ENCODE measurements around the gene FOXJ3.

The FOXJ3 gene

GRCh38 chr1:42305639-42306038, 29.4 kb downstream of the FOXJ3 start:
- Mint-ChIP-seq H3K9me3 (peaks cover 18% of the 10 kb centered on the region), H3K27me3 (no peaks in the 10 kb centered on the region), H3K4me3 (no peak overlapping the region), H3K4me1 (peaks cover 17% of the 10 kb centered on the region), H3K27ac (no peak overlapping the region), H3K36me3 (ENCODE audit: low read depth) (peaks cover 51% of the 10 kb centered on the region)
- no peak for ATAC-seq
- DNase-seq = no peak

- DNase-seq (no peak), ATAC-seq (no peak)
- H3K27me3 Mint-ChIP-seq = no peaks in the 10 kb centered on the region
- H3K4me3 Mint-ChIP-seq = no peak overlapping the region
- peaks cover 28% of the 10 kb centered on the region for H3K4me1 Mint-ChIP-seq
- peaks cover 36% of the 10 kb centered on the region for H3K9me3 Mint-ChIP-seq
- H3K36me3 Mint-ChIP-seq (ENCODE audit: low read depth) = peaks cover 67% of the 10 kb centered on the region
- no peak overlapping the region for H3K27ac Mint-ChIP-seq
These were observed 33.0 kb downstream of the FOXJ3 start for GRCh38 chr1:42302034-42302433.

GRCh38 chr1:42298520-42298919, 36.5 kb downstream of the FOXJ3 start:
- no peak overlapping the region for H3K27ac Mint-ChIP-seq
- peaks cover 28% of the 10 kb centered on the region for H3K9me3 Mint-ChIP-seq
- H3K4me1 Mint-ChIP-seq = peaks cover 27% of the 10 kb centered on the region
- H3K27me3 Mint-ChIP-seq = no peaks in the 10 kb centered on the region
- H3K36me3 Mint-ChIP-seq (ENCODE audit: low read depth) = peaks cover 65% of the 10 kb centered on the region
- H3K4me3 Mint-ChIP-seq = no peak overlapping the region
- no peak for DNase-seq
- ATAC-seq = no peak

GRCh38 chr1:42295816-42296215, 39.2 kb downstream of the FOXJ3 start:
- Mint-ChIP-seq H3K4me1 (peaks cover 26% of the 10 kb centered on the region), H3K27me3 (no peaks in the 10 kb centered on the region), H3K36me3 (ENCODE audit: low read depth) (peaks cover 59% of the 10 kb centered on the region), H3K27ac (no peak overlapping the region), H3K4me3 (no peak overlapping the region), H3K9me3 (peaks cover 17% of the 10 kb centered on the region)
- ATAC-seq (no peak), DNase-seq (no peak)

DNA sequence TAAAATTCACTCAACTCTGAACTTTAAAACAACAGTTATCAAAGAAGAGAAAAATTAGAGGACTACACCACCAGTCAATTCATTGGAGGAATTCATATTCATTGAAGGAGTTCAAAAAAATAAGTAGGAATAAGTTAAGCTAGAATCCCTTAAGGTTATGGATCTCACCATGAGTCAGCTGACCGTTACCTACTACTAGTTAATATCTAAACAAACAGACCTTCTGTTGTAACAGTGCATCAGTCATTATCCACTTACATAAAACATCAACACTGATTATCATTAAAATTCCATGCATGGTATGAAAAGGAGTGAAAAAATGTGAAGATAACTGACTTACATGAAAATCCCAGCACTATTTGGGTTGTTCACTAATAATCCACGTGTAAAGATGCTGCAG, 44.9 kb downstream of the FOXJ3 start:
- Mint-ChIP-seq H3K9me3 (no peaks in the 10 kb centered on the region), H3K4me1 (peaks cover 11% of the 10 kb centered on the region), H3K27me3 (no peaks in the 10 kb centered on the region), H3K27ac (no peak overlapping the region), H3K4me3 (no peak overlapping the region), H3K36me3 (ENCODE audit: low read depth) (peaks cover 32% of the 10 kb centered on the region)
- ATAC-seq (no peak), DNase-seq (no peak)

GRCh38 chr1:42288311-42288985, 46.6 kb downstream of the FOXJ3 start:
- Mint-ChIP-seq H3K36me3 (ENCODE audit: low read depth) (peaks cover 21% of the 10 kb centered on the region), H3K4me3 (no peak overlapping the region), H3K9me3 (no peaks in the 10 kb centered on the region), H3K27ac (no peak overlapping the region), H3K4me1 (peaks cover 20% of the 10 kb centered on the region), H3K27me3 (no peaks in the 10 kb centered on the region)
- DNase-seq (no peak), ATAC-seq (no peak)

GRCh38 chr1:42282867-42283583, 52.0 kb downstream of the FOXJ3 start:
- Mint-ChIP-seq H3K27me3 (no peaks in the 10 kb centered on the region), H3K36me3 (ENCODE audit: low read depth) (peaks cover 9% of the 10 kb centered on the region), H3K4me3 (no peak overlapping the region), H3K27ac (peak overlapping the region; percentile 61), H3K4me1 (peaks cover 52% of the 10 kb centered on the region), H3K9me3 (no peaks in the 10 kb centered on the region)
- DNase-seq (no peak), ATAC-seq (peak; percentile 95)

DNA sequence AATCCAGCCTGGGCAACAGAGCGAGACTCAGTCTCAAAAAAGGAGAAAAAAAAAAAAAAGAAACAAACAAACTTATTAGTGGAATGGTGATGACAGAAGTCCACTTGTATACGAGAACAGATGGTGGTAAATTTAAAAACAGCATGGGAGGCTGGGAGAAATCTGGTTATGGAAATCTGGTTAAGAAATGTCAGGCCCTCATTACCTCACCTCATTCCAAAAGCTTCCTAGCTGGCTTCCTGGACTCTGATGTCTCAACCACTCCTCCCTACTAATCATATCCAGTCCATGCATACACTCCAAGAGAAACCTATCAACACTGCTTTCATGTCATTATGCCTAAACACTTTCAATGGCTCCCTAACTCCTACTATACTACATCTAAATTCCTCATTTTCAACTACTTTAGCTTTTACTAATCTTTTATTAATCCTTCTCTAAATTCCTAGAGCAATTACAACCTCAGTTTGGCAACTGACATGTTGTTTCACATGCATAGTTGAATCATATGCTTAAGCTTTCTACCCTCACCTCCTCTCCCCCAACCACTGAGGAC, 52.9 kb downstream of the FOXJ3 start:
- Mint-ChIP-seq H3K9me3 (no peaks in the 10 kb centered on the region), H3K4me1 (peaks cover 52% of the 10 kb centered on the region), H3K27ac (no peak overlapping the region), H3K36me3 (ENCODE audit: low read depth) (peaks cover 10% of the 10 kb centered on the region), H3K27me3 (no peaks in the 10 kb centered on the region), H3K4me3 (no peak overlapping the region)
- ATAC-seq (no peak), DNase-seq (no peak)

DNA sequence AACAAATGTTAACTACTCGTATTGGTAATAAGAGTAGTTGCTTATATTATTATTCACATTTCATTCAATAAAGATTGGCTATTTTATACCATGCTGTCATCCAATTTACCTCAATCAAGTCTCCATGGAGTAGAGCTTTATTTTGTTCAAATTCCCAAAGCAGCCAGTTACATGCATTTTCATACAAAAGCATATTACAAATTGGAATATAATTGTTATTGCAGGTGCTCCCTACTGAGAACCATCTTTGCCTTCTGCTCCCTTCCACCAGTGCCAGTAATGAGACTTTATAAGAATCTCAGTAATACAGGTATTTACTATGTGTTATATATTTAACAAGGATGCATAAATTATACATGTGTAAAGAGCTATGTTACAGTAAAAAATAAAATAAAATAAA, 54.2 kb downstream of the FOXJ3 start:
- no peak overlapping the region for H3K4me3 Mint-ChIP-seq
- ATAC-seq (no peak), DNase-seq (no peak)
- H3K27me3 Mint-ChIP-seq = no peaks in the 10 kb centered on the region
- peaks cover 52% of the 10 kb centered on the region for H3K4me1 Mint-ChIP-seq
- H3K9me3 Mint-ChIP-seq = no peaks in the 10 kb centered on the region
- no peak overlapping the region for H3K27ac Mint-ChIP-seq
- H3K36me3 Mint-ChIP-seq (ENCODE audit: low read depth) = peaks cover 12% of the 10 kb centered on the region

DNA sequence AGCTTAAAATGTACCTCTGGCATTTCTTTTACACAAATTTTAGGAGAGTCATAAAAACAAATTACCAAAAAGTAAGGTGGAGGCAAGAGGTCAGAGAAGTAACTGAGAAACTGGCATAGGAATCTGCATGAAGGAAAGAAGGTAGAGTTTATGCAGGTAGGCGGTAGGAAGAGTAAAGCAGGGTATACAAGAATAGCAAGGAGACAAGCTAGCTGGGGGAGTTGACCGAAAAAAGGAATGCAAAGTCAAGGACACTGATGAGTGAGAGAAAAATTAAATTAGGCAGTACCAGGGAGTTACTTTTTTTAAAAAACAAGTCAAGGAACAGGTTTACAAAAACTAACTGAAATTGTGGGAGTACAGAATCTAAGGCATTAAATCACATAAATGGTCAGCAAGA, 56.0 kb downstream of the FOXJ3 start:
- no peaks in the 10 kb centered on the region for H3K9me3 Mint-ChIP-seq
- peaks cover 48% of the 10 kb centered on the region for H3K4me1 Mint-ChIP-seq
- peaks cover 18% of the 10 kb centered on the region for H3K36me3 Mint-ChIP-seq (ENCODE audit: low read depth)
- no peak for ATAC-seq
- DNase-seq = no peak
- H3K27ac Mint-ChIP-seq = no peak overlapping the region
- no peaks in the 10 kb centered on the region for H3K27me3 Mint-ChIP-seq
- H3K4me3 Mint-ChIP-seq = no peak overlapping the region

DNA sequence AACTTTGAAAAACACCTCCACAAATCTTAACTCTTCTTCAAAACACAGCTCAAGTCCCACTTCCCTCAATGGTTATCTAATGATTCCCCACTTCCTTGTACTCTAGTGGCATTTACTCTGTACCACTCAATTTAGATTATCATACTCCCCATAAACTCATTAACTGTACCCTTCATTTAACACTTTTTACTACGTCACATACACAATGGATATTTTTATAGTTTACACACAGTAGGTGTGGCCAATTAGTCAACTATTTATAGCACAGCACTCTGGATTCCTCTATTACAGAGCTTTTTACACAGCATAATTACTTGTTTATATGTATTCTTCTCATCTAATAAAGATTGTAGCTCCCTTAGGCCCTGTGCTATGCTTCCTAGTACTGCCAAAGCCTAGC, 62.1 kb downstream of the FOXJ3 start:
- no peak overlapping the region for H3K27ac Mint-ChIP-seq
- DNase-seq (no peak), ATAC-seq (no peak)
- peaks cover 33% of the 10 kb centered on the region for H3K4me1 Mint-ChIP-seq
- H3K4me3 Mint-ChIP-seq = no peak overlapping the region
- no peaks in the 10 kb centered on the region for H3K27me3 Mint-ChIP-seq
- peaks cover 27% of the 10 kb centered on the region for H3K36me3 Mint-ChIP-seq (ENCODE audit: low read depth)
- no peaks in the 10 kb centered on the region for H3K9me3 Mint-ChIP-seq

DNA sequence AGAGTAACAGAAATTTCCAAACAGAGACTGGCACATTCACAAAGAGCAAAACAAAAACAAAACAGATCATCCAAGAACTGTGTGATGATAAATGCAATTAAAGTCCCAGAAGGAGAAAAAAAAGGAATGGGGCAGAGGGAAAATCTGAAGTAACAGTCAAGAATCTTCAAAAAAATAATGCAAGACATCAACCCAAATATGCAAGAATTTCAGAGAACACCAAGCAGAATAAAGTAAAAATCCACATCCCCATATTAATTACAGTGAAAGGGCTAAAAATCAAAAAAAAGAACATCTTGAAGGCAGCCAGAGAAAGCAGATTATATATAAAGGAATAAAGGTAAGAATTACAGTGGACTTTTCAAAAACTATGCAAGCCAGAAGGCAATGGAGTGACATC, 67.1 kb downstream of the FOXJ3 start:
- DNase-seq (no peak), ATAC-seq (no peak)
- peaks cover 43% of the 10 kb centered on the region for H3K4me1 Mint-ChIP-seq
- no peak overlapping the region for H3K27ac Mint-ChIP-seq
- H3K9me3 Mint-ChIP-seq = no peaks in the 10 kb centered on the region
- no peaks in the 10 kb centered on the region for H3K27me3 Mint-ChIP-seq
- no peak overlapping the region for H3K4me3 Mint-ChIP-seq
- peaks cover 36% of the 10 kb centered on the region for H3K36me3 Mint-ChIP-seq (ENCODE audit: low read depth)

- H3K27me3 Mint-ChIP-seq = no peaks in the 10 kb centered on the region
- H3K27ac Mint-ChIP-seq = no peak overlapping the region
- peaks cover 41% of the 10 kb centered on the region for H3K4me1 Mint-ChIP-seq
- no peak for ATAC-seq
- H3K36me3 Mint-ChIP-seq (ENCODE audit: low read depth) = peaks cover 37% of the 10 kb centered on the region
- no peak for DNase-seq
- no peaks in the 10 kb centered on the region for H3K9me3 Mint-ChIP-seq
- no peak overlapping the region for H3K4me3 Mint-ChIP-seq
These were observed 68.5 kb downstream of the FOXJ3 start for GRCh38 chr1:42266253-42267135.

- no peak for ATAC-seq
- no peak overlapping the region for H3K27ac Mint-ChIP-seq
- no peak overlapping the region for H3K4me3 Mint-ChIP-seq
- H3K9me3 Mint-ChIP-seq = no peaks in the 10 kb centered on the region
- DNase-seq = no peak
- no peaks in the 10 kb centered on the region for H3K27me3 Mint-ChIP-seq
- peaks cover 43% of the 10 kb centered on the region for H3K36me3 Mint-ChIP-seq (ENCODE audit: low read depth)
- H3K4me1 Mint-ChIP-seq = peaks cover 48% of the 10 kb centered on the region
These were observed 70.4 kb downstream of the FOXJ3 start for GRCh38 chr1:42264511-42265190.

Data from activated naive CD8-positive, alpha-beta T cell treated with anti-CD3 and anti-CD28 coated beads, Interleukin-2, amount 50 U/mL, for 24 hours (primary cell).